H1 (cell line): ENCODE measurements around the gene MITF. TPM values are rescaled to one million over a fixed set of nuclear protein-coding genes. Genes with fewer than 3 reads are reported as not detected.

Experiments used
- HDAC2 ChIP-seq, 2 experiments: fragments of 300-600 bp in 1 of 2; sonication (generic) in 1 of 2; IDR thresholded peaks; 2 replicates each; pipeline ENCODE4 v1.6.1; 2011 to 2012; ENCODE audit warnings: low read depth in 2 of 2, low read length in 2 of 2, mild to moderate bottlenecking in 2 of 2, moderate library complexity in 2 of 2, borderline replicate concordance in 1 of 2, inconsistent platforms in 1 of 2
- POLR2A ChIP-seq, 2 experiments: IDR thresholded peaks; 1 replicate in 1 of 2; 2 replicates in 1 of 2; pipeline ENCODE4 v1.6.1; 2011; ENCODE audit warnings: low read depth in 2 of 2, low read length in 2 of 2, mild to moderate bottlenecking in 2 of 2; ENCODE audit errors: control extremely low read depth in 1 of 2
- SRF ChIP-seq: IDR thresholded peaks from 2 replicates; pipeline ENCODE4 v1.6.1; 2011; ENCODE audit warnings: mild to moderate bottlenecking, low read depth, low read length, moderate library complexity
- polyA plus RNA-seq, 7 experiments: library from polyadenylated mRNA; depleted of rRNA in 3 of 7; stranded (reverse) in 5 of 7; unstranded in 2 of 7; fragments of >200 nt in 5 of 7; fragments of 200-250 nt in 2 of 7; gene quantifications; 1 replicate in 5 of 7; 2 replicates in 1 of 7; 4 replicates in 1 of 7; pipeline versions ENCODE4 v1.2.1 to v1.2.3, GENCODE V29; 2011 to 2013; ENCODE audit warnings: missing spikeins in 2 of 7, mixed read lengths in 2 of 7
- total RNA-seq: library from RNA; stranded (reverse); fragmentation: NEBNext Ultra II Directional; extraction: Animal tissue kit (Norgen Biotek cat#: 25700); gene quantifications from 2 replicates; pipeline ENCODE4 v1.2.1, GENCODE V29; 2021

The MITF gene
- total and polyA plus RNA-seq, 2 of the 8 experiments (the other 6 are each of a cell fraction or from before 2014, with no cell fraction given) = 0.53 to 1.4 TPM

DNA sequence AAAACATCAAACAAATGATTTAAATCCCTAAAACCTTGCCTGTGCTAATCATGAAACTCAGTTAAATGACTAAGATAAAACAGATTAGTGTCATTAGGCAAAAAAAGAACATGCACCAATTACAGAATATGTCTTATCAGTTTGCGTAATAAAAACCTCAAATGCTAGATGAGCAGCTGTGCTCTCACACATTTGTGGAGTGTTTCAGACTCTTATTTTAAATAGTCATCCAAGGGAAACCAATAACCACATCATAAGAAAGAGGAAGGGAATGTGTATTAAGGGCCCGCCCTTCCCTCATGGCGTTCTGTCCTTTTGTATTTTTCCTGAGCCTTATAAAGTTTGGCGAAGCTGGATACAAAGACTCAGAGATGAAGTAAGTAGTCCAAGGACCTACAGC lies 266.8 kb downstream of the MITF start (continued):
- no peak for TF ChIP-seq SRF
- TF ChIP-seq POLR2A (IDR thresholded peaks at IDR 0.05; ENCODE audit: control extremely low read depth in 1 of 2, low read depth in 2 of 2, low read length in 2 of 2) = no peak
- no peak for TF ChIP-seq HDAC2 (IDR thresholded peaks at IDR 0.05; ENCODE audit: borderline replicate concordance in 1 of 2, low read depth in 2 of 2, low read length in 2 of 2)
